Body of pancreas (tissue), 4 donors: ENCODE data around the gene RAD51D. TPM values are rescaled to one million over a fixed set of nuclear protein-coding genes. Genes with fewer than 3 reads are reported as not detected.
"Not testable (repeated sequence)": the region's sequence is repeated elsewhere in the genome, so short reads cannot be mapped to it uniquely, and the experiment has no call there.

Experiments used
- ATAC-seq: fragments of 150-250 bp; one replicate; pipeline ENCODE4 v1.9.1; 2016
- DNase-seq, 4 donors: peaks; one replicate each; pipeline ENCODE4 v3.0.0-alpha.2; 2019
- H3K27ac ChIP-seq, 4 donors: fragments of 200-600 bp; sonication (generic); 1 replicate in 3 of 4; 2 replicates in 1 of 4; pipeline versions ENCODE4 v1.5.1 to v1.6.1; 2016 to 2019; ENCODE audit warnings: mild to moderate bottlenecking in 1 of 4, mixed read lengths in 1 of 4, moderate library complexity in 1 of 4
- H3K27me3 ChIP-seq, 2 donors: fragments of 200-600 bp; sonication (generic); one replicate each; pipeline ENCODE4 v1.6.0; 2016; ENCODE audit warnings: mild to moderate bottlenecking in 1 of 2
- H3K36me3 ChIP-seq, 2 donors: fragments of 200-600 bp; sonication (generic); replicated peaks in 1 of 2; 2 replicates each; pipeline ENCODE4 v1.5.1; 2016; ENCODE audit warnings: low read depth in 2 of 2; ENCODE audit not compliant: insufficient read depth in 1 of 2
- H3K4me1 ChIP-seq: fragments of 200-600 bp; sonication (generic); one replicate; pipeline ENCODE4 v1.6.0; 2016
- H3K4me3 ChIP-seq, 2 donors: fragments of 200-600 bp; sonication (generic); 1 replicate in 1 of 2; 2 replicates in 1 of 2; pipeline ENCODE4 v1.5.1; 2016 to 2019
- H3K9me3 ChIP-seq, 3 donors: fragments of 200-600 bp; sonication (generic); 1 replicate in 2 of 3; 2 replicates in 1 of 3; pipeline ENCODE4 v1.5.1; 2016
- CTCF ChIP-seq, 7 experiments: fragments of 450-650 bp in 4 of 7; fragments of 200-600 bp in 3 of 7; sonication (generic) in 3 of 7; IDR thresholded peaks; one replicate each; pipeline ENCODE4 v1.5.1; 2016 to 2019; ENCODE audit warnings: antibody characterized with exemption in 7 of 7
- POLR2A ChIP-seq, 3 donors: fragments of 450-650 bp; IDR thresholded peaks; one replicate each; pipeline ENCODE4 v1.6.1; 2016; ENCODE audit warnings: antibody characterized with exemption in 3 of 3, mild to moderate bottlenecking in 2 of 3
- WGBS, 2 donors: methylation state at CpG; one replicate each; pipeline ENCODE4 v1.1.5; 2017; 5-methylcytosine and 5-hydroxymethylcytosine counted together
- intact Hi-C: fragments of 100-400 bp; cut with DNase I; formaldehyde crosslinking; loops from one replicate; pipeline ENCODE4 v1.15.1; 2023
- total RNA-seq, 2 donors: library from RNA; depleted of rRNA; stranded (reverse); fragments of >200 nt; gene quantifications; one replicate each; pipeline ENCODE4 v1.1.0, GENCODE V29; 2016

RAD51D gene
- total RNA-seq, 2 donors from 2014 or later, result 3.4 to 16.2 TPM

- H3K4me1 ChIP-seq, result no peaks in the 10 kb centered on the region
- intact Hi-C loops, result no loop called here
- ATAC-seq, result no peak
- WGBS, 2 donors, result 55% methylated on average over 13 of the region's 13 CpGs
- H3K27me3 ChIP-seq, result no peaks in the 10 kb centered on the region
- no peak for DNase-seq
- H3K4me3 ChIP-seq, result no peak overlapping the region
- H3K27ac ChIP-seq, result no peak overlapping the region
- no peaks in the 10 kb centered on the region for H3K36me3 ChIP-seq
- TF ChIP-seq POLR2A (IDR thresholded peaks at IDR 0.05) (no peak), CTCF (IDR thresholded peaks at IDR 0.05) (no peak)
- no peaks in the 10 kb centered on the region for H3K9me3 ChIP-seq
Observed at GRCh38 chr17:35152421-35153140, 32.9 kb upstream of the RAD51D start.

- H3K9me3 ChIP-seq, H3K4me3 ChIP-seq, intact Hi-C loops, DNase-seq, H3K36me3 ChIP-seq, H3K4me1 ChIP-seq, H3K27ac ChIP-seq, H3K27me3 ChIP-seq, ATAC-seq: not testable (repeated sequence)
- 75 to 88% methylated on average over 28 to 29 of the region's 29 CpGs for WGBS, 2 donors
Observed at GRCh38 chr17:35151080-35151479, 31.4 kb upstream of the RAD51D start.

GRCh38 chr17:35149941-35150340 is 30.3 kb upstream of the RAD51D start:
- intact Hi-C loops, result no loop called here
- TF ChIP-seq POLR2A (IDR thresholded peaks at IDR 0.05), result no peak
- H3K27me3 ChIP-seq, result no peaks in the 10 kb centered on the region
- ATAC-seq (no peak), DNase-seq (no peak)
- no peak overlapping the region for H3K4me3 ChIP-seq
- H3K4me1 ChIP-seq, result no peaks in the 10 kb centered on the region
- no peak overlapping the region for H3K27ac ChIP-seq
- H3K9me3 ChIP-seq, result no peaks in the 10 kb centered on the region
- H3K36me3 ChIP-seq, result no peaks in the 10 kb centered on the region
- WGBS, 2 donors, result 75 to 77% methylated on average over 11 of the region's 11 CpGs

GRCh38 chr17:35148144-35148543 is 28.5 kb upstream of the RAD51D start:
- H3K27ac ChIP-seq, result no peak overlapping the region
- no peak for TF ChIP-seq POLR2A (IDR thresholded peaks at IDR 0.05)
- TF ChIP-seq CTCF (IDR thresholded peaks at IDR 0.05), result no peak
- no peaks in the 10 kb centered on the region for H3K4me1 ChIP-seq
- intact Hi-C loops, result no loop called here
- 47% methylated on average over 9 of the region's 9 CpGs; no CpG with 5 or more reads in 1 of the 2 donors for WGBS, 2 donors
- no peaks in the 10 kb centered on the region for H3K9me3 ChIP-seq
- no peak for DNase-seq
- H3K36me3 ChIP-seq, result no peaks in the 10 kb centered on the region
- H3K27me3 ChIP-seq, result no peaks in the 10 kb centered on the region
- no peak overlapping the region for H3K4me3 ChIP-seq
- no peak for ATAC-seq

GRCh38 chr17:35147375-35147905 is 27.8 kb upstream of the RAD51D start, which contains the start of gene UNC45B:
UNC45B (plus strand) TSS chr17:35147817; CDS start chr17:35148264, 447 bp downstream.
- no peaks in the 10 kb centered on the region for H3K36me3 ChIP-seq
- no peak for ATAC-seq

More at GRCh38 chr17:35147375-35147905, 27.8 kb upstream of the RAD51D start, which contains the start of gene UNC45B:
- Histone ChIP-seq H3K4me1 (no peaks in the 10 kb centered on the region), H3K27me3 (no peaks in the 10 kb centered on the region), H3K9me3 (no peaks in the 10 kb centered on the region), H3K4me3 (no peak within 1 kb of the TSS), H3K27ac (no peak within 1 kb of the TSS)
- intact Hi-C loops, result no loop called here
- no peak for DNase-seq
- 57 to 78% methylated on average over 2 to 3 of the region's 4 CpGs for WGBS, 2 donors
- TF ChIP-seq POLR2A (IDR thresholded peaks at IDR 0.05) (no peak), CTCF (IDR thresholded peaks at IDR 0.05) (no peak)
